PC-9 (cell line): ENCODE results near the gene GPR35.

ENCODE experiments used
- CTCF ChIP-seq: fragments of 200-600 bp; sonication (generic); conservative IDR thresholded peaks from 2 replicates; pipeline ENCODE4 v1.6.1; 2017; ENCODE audit warnings: mixed run types, antibody characterized with exemption, mild to moderate bottlenecking, moderate library complexity
- EZH2 ChIP-seq: fragments of 200-600 bp; sonication (generic); IDR thresholded peaks from 2 replicates; pipeline ENCODE4 v1.8.0; 2017; ENCODE audit warnings: antibody characterized with exemption, low read depth

DNA sequence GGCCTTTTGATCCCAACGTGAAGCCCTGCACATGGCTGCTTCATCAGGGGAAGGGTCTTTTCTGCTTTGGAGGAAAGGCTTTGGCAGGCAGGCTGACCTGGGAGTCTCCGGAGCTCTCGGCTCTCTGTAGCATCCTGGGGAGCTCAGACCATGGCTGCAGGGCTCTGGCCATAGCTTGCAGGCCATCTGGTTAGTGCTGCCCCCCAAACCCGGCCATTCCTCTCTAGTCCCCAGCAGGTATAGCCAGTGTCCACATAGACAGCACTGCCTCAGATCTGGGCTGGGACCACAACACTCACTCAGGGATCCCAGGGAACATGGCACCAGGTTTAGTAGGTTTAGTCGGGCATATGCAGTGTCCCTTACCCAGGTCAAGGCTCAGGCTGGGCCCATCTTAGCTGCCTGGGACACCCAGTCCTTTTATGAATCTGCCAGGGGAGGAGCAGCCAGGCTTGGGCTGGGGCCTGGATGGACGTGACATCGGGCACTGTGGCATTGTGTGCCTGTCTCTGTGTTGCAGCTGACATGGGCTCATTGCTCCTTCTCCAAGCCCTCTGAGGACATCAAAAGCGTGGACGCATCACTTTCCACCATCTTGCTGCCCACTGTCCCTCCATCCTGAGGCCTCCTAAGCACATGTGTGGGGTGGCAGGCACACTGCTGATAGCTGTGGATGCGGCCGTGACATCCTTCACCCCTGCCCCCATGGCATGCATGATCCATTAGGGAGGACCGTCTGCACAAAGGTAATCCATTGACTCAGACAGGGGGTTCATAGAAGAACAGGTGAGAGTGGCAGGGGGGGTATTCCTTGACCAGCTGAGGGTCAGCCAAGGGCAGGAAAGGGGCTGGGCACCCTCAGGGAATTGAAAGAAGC, 19.2 kb upstream of the GPR35 start:
- TF ChIP-seq CTCF = no peak
- TF ChIP-seq EZH2 = no peak
